ENCODE data around the gene CACNG6. TPM values are rescaled to one million over a fixed set of nuclear protein-coding genes. Genes with fewer than 3 reads are reported as not detected.

CACNG6 gene
- total and polyA plus RNA-seq, 2 of the 13 experiments (the other 11 are each of a cell fraction or from before 2014, with no cell fraction given), result not detected

GRCh38 chr19:54041969-54042606 is 50.7 kb downstream of the CACNG6 start:
- no peak overlapping the region for H3K27ac ChIP-seq (ENCODE audit: extremely low read length, insufficient read depth, low read length)
- ChIA-PET POLR2A (no interaction called here), CTCF (ENCODE audit: low intra/inter-chr PET ratio, low total read pairs) (no interaction called here)
- in situ Hi-C loops (cut with HindIII; ENCODE audit: extremely low pct_ligation_motif_present, low pct_unique_long_range_greater_than_20kb) (no loop called here), intact Hi-C loops (cut with micrococcal nuclease; ENCODE audit: unreplicated experiment) (no loop called here)
- no peaks in the 10 kb centered on the region for H3K4me1 ChIP-seq (ENCODE audit: insufficient read depth, low read length)
- FAIRE-seq, result no peak
- H3K9me3 ChIP-seq (ENCODE audit: low read length), result no peaks in the 10 kb centered on the region
- peaks cover 0 to 2% of the 10 kb centered on the region in 2 experiments; a peak in 1 of 5 replicates for H3K27me3 ChIP-seq (ENCODE audit: control insufficient read depth in 1 of 2, insufficient read depth in 2 of 2, low read length in 2 of 2)
- no peaks in the 10 kb centered on the region for H3K36me3 ChIP-seq (replicated peaks in 1 of 2; ENCODE audit: control insufficient read depth in 1 of 2, insufficient read depth in 2 of 2, low read length in 2 of 2)
- TF ChIP-seq DRAP1 (CRISPR knock-in tag; IDR thresholded peaks at IDR 0.05) (no peak), HNRNPH1 (optimal IDR thresholded peaks at IDR 0.05; ENCODE audit: low read depth, low read length) (no peak), TERF1 (CRISPR knock-in tag; IDR thresholded peaks at IDR 0.05) (no peak), ZSCAN25 (CRISPR knock-in tag; IDR thresholded peaks at IDR 0.05) (no peak), GZF1 (CRISPR knock-in tag; IDR thresholded peaks at IDR 0.05) (no peak), BCL3 (CRISPR knock-in tag; IDR thresholded peaks at IDR 0.05) (no peak), SRSF9 (IDR thresholded peaks at IDR 0.05; ENCODE audit: borderline replicate concordance, insufficient read depth, low read depth, low read length, poor library complexity, severe bottlenecking) (no peak), HES4 (CRISPR knock-in tag; IDR thresholded peaks at IDR 0.05; ENCODE audit: borderline replicate concordance) (no peak), ZNF34 (CRISPR knock-in tag; IDR thresholded peaks at IDR 0.05; ENCODE audit: borderline replicate concordance) (no peak), ZBTB20 (CRISPR knock-in tag; IDR thresholded peaks at IDR 0.05; ENCODE audit: borderline replicate concordance, low read depth) (no peak), ZFP91 (CRISPR knock-in tag; IDR thresholded peaks at IDR 0.05; ENCODE audit: borderline replicate concordance) (no peak), GFI1 (CRISPR knock-in tag; IDR thresholded peaks at IDR 0.05; ENCODE audit: borderline replicate concordance) (no peak), SIX1 (CRISPR knock-in tag; IDR thresholded peaks at IDR 0.05; ENCODE audit: borderline replicate concordance) (no peak), ZNF367 (CRISPR knock-in tag; IDR thresholded peaks at IDR 0.05; ENCODE audit: borderline replicate concordance) (no peak), GABPA (IDR thresholded peaks at IDR 0.05; ENCODE audit: low read depth, low read length) (no peak), GABPA (CRISPR knock-in tag; IDR thresholded peaks at IDR 0.05; ENCODE audit: low read depth) (no peak), MAZ (IDR thresholded peaks at IDR 0.05; ENCODE audit: borderline replicate concordance, low read depth, low read length) (no peak), MAZ (CRISPR knock-in tag; IDR thresholded peaks at IDR 0.05; ENCODE audit: low read depth) (no peak), PBX2 (CRISPR knock-in tag; IDR thresholded peaks at IDR 0.05) (no peak)
- BruUV-seq (replicated peaks), result no TSS peak
- H4K20me1 ChIP-seq (ENCODE audit: insufficient read depth, low read length), result no peaks in the 10 kb centered on the region
- no peak overlapping the region for H3K4me3 ChIP-seq (replicated peaks in 1 of 3; ENCODE audit: insufficient read depth in 1 of 3, low read depth in 2 of 3, low read length in 3 of 3)
- ATAC-seq, result no peak
- WGBS (ENCODE audit: low lambda C conversion rate), result 25% methylated on average over 9 of the region's 9 CpGs
- H2AFZ ChIP-seq (ENCODE audit: low read length), result no peak overlapping the region
- no peak for DNase-seq (ENCODE audit: low spot score)
- no peak overlapping the region for H3K9ac ChIP-seq (ENCODE audit: insufficient read depth, low read depth, low read length)
- H3K79me2 ChIP-seq (ENCODE audit: insufficient read depth, low read length), result no peaks in the 10 kb centered on the region
- no peak overlapping the region for H3K4me2 ChIP-seq (ENCODE audit: low read depth, low read length)

Data from HepG2 (cell line).